Hepatocyte (in vitro differentiated cells): ENCODE measurements around the gene CAMK2G.
"Not testable (repeated sequence)": the region's sequence is repeated elsewhere in the genome, so short reads cannot be mapped to it uniquely, and the experiment has no call there.

Source experiments
- EZH2phosphoT487 ChIP-seq: fragments of 200-600 bp; sonication (generic); IDR thresholded peaks from one replicate; pipeline ENCODE4 v1.6.1; 2018; ENCODE audit warnings: antibody characterized with exemption, mild to moderate bottlenecking, low read depth, moderate library complexity; ENCODE audit not compliant: unreplicated experiment, severe bottlenecking
- TF ChIP-seq, protein P1 (sequence below): fragments of 200-600 bp; sonication (generic); IDR thresholded peaks from 2 replicates; pipeline ENCODE4 v1.5.1; 2016; ENCODE audit warnings: antibody characterized with exemption, mild to moderate bottlenecking; ENCODE audit not compliant: poor library complexity

DNA sequence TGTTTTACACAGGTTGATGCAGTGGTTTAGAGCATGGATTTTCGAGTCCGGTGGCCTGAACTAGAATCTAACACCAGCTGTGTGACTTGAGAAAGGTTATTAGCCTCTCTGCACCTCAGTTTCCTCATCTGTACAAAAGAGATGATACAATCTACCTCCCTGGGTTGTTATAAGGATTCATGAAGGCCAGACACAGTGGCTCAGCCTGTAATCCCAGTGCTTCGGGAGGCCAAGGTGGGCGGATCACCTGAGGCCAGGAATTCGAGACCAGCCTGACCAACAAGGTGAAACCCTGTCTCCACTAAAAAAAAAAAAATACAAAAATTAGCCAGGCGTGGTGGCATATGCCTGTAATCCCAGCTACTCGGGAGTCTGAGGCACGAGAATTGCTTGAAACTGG lies 45.1 kb upstream of the CAMK2G start:
- TF ChIP-seq, protein P1, sequence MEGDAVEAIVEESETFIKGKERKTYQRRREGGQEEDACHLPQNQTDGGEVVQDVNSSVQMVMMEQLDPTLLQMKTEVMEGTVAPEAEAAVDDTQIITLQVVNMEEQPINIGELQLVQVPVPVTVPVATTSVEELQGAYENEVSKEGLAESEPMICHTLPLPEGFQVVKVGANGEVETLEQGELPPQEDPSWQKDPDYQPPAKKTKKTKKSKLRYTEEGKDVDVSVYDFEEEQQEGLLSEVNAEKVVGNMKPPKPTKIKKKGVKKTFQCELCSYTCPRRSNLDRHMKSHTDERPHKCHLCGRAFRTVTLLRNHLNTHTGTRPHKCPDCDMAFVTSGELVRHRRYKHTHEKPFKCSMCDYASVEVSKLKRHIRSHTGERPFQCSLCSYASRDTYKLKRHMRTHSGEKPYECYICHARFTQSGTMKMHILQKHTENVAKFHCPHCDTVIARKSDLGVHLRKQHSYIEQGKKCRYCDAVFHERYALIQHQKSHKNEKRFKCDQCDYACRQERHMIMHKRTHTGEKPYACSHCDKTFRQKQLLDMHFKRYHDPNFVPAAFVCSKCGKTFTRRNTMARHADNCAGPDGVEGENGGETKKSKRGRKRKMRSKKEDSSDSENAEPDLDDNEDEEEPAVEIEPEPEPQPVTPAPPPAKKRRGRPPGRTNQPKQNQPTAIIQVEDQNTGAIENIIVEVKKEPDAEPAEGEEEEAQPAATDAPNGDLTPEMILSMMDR, result not testable (repeated sequence)
- TF ChIP-seq EZH2phosphoT487, result not testable (repeated sequence)
